GM21390 (cell line): ENCODE measurements around the gene TACC2.
"Not testable (repeated sequence)": the region's sequence is repeated elsewhere in the genome, so short reads cannot be mapped to it uniquely, and the experiment has no call there.

Experiments used
- ATAC-seq: cut with Tn5 transposase; IDR thresholded peaks from one replicate; pipeline ENCODE4 v1.9.1; 2021; ENCODE audit not compliant: unreplicated experiment

Gene TACC2

GRCh38 chr10:122056431-122057094 lies 67.6 kb downstream of the TACC2 start:
- no peak for ATAC-seq

- ATAC-seq: no peak
Measured at GRCh38 chr10:122057841-122058413, 69.0 kb downstream of the TACC2 start.

DNA sequence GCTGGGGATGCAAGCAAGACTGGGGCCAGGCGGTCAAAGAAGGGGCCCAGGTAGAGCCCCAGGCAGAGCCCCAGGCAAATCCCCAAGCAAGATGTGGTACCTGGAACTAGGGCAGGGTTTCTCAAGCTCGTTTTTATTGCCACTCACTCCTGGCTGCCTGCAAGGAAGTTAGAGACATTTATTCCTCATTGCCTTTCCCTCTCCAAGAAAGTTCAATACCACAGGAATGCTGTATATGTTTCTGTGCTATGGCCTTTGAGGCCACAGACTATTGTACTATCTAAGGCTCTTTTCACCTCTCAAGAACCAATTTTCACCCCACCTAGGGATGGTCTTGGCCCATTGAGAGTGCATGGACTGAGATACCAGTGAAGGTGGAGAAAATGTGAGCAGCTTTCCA lies 71.3 kb downstream of the TACC2 start:
- no peak for ATAC-seq

DNA sequence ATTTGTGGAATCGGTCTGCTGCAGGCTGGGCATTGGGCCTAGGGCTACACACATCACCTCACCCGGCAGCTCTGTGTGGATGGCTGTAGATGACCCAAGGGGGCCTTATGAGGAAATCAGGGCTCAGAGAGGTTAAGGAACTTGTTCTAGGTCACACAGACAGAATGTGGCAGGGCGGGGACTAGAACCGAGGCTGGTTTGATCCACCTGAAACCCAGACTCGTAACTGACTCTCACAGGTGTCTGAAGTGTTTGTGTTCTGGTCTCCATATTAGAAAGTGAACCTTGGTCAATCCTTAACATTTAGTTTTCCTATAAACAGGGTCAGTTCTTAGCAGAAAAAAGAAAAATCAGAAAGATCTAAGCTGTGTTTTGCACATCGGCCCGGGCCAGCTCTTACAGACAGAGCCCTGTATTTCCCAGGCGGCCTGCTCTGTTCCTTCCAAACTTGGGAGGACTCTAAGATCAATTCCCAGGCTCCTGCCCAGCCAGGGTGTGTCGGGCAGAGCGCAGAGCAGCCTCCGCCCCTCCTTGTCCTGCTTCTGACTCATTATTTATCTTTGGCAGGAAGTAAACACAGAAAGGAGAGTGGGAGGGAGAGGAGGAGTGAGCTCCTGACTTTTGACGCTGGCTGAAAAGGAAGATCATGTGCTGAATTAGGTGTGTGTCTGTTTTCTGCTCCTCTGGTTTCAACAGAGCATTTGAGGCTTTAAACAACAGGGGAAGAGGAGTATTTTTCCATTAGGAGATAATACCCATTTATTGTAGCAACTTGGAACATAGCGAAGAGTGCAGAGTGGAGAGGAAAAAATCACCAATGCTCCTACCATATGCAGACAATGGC lies 74.1 kb downstream of the TACC2 start:
- ATAC-seq: no peak

DNA sequence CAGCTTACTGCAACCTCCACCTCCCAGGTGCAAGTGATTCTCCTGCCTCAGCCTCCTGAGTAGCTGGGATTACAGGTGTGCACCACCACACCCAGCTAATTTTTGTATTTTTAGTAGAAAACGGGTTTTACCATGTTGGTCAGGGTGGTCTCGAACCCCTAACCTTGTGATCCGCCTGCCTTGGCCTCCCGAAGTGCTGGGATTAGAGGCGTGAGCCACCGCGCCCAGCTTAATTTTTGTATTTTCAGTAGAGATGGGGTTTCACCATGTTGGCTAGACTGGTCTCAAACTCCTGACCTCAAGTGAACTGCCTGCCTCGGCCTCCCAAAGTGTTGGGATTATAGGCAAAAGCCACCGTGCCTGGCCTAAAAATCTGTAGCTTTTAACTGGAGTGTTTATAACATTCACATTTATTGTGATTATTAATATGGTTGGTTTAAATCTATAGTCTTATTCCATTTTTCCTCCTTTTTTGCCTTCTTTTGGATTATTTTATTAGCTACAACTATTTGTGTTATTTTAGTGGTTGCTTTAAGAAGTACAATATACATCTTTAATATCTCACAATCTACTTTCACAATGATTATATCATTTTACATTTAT lies 77.5 kb downstream of the TACC2 start:
- not testable (repeated sequence) for ATAC-seq

DNA sequence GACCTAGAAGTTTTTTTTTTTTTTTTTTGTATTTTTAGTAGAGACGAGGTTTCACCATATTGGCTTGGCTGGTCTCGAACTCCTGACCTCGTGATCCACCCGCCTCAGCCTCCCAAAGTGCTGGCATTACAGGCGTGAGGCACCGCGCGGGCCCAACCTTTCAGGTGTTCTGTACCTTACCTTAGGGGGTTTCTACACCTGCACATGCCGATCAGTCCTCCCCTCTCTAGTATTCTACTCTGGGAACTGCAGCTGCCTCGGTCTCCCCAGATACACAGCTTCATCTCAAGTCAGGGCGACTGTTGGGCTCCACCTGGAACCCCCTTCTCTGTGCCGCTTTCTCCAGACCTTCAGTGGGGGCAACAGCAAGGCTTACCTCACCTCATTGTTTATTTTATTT lies 79.9 kb downstream of the TACC2 start:
- no peak for ATAC-seq

- no peak for ATAC-seq
Measured at GRCh38 chr10:122072491-122072890, 83.5 kb downstream of the TACC2 start.

DNA sequence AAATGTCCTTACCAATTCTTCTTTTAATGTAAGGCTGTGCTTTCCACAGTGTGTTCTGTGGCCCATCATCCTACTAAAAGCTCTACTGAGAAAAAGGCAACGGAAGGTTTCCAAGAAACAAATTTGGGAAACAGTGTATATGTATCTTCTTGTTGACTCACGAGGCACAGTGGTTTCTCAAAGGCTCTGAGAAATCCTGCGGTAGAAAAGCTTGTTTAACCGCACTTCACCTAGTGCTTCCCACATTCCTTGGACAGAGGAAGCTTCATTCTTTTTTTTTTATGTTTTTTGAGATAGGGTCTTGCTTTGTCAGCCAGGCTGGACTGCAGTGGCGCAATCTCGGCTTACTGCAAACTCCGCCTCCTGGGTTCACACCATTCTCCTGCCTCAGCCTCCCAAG lies 84.5 kb downstream of the TACC2 start:
- no peak for ATAC-seq

GRCh38 chr10:122075171-122075570 lies 86.2 kb downstream of the TACC2 start:
- ATAC-seq: no peak

DNA sequence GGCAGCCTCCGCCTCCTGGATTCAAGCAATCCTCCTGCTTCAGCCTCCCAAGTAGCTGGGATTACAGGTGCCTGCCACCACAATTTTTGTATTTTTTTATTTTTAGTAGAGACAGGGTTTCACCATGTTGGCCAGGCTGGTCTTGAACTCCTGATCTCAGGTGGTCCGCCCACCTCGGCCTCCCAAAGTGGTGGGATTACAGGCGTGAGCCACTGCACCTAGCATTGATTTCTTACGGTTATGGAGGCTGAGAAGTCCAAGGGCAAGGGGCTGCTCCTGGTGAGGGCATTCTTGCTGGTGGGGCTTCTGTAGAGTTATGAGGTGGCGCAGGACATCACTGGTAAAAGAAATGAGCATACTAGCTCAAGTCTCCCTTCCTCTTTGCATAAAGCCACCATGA lies 86.9 kb downstream of the TACC2 start:
- ATAC-seq: not testable (repeated sequence)

DNA sequence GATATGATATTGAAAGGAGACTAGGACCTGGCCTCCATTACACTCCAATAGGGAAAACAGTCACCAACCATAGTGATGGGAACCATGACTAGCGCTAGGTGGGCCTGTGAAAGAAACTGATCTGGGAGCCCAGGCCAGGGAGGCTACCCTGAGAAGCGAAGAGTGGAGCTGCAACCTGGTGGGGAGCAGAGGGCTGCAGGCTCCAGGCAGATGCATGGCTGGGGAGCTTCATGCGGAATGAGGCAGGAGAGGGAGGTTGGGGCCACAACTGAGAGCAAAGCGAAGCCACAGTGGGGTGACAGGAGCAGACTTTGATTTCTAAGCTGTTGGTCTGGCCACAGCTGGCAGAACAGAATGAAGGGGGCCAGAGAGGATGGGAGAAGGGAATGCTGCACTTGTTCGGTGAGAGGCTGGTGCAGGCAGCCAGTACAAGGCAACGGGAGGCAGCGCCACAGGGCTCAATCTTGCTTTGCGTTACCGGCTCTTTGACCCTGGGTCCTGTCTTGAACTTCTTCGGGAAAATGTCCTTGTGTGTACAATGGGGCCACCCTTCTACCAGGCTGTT lies 88.4 kb downstream of the TACC2 start:
- ATAC-seq: no peak

GRCh38 chr10:122078326-122078725 lies 89.4 kb downstream of the TACC2 start:
- ATAC-seq: no peak

DNA sequence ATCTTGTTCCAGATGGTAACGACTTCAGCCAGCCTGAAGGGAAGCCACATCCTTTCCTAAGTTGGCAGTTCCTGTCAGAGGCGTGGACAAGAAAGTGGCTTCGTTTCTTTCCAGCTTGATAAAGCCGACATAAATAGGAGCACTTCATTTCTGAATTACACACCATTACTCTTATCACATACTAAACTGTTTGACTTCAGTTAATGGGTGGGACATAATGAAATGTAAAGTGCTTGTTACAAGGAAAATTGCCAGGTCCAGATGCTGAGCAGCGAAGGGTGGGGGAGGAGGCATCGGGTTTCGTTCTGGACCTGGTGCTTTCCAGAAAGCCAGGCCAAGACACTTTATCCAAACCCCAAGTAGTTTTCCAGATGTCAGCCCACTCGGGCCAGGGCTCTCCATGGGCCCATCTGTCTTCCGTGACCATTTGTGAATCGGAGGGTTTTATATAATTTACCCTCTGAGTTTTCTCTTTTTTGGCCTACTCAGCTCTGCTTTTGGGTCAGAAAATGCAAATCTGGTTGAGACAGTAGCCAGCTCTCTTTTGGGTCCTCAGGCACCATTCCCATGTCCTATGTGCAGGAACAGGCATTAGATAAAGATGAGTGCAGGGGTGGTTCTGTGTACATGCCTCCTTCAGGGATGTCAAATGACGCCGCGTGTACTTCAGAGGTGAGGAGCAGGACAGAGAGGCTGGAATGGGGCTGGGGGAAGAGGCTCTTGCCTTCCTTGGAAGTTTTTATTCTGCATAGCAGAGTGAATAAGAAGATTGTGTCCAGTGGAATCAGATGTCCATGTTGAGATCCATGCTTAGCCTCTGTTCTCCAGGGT lies 90.2 kb downstream of the TACC2 start:
- ATAC-seq: no peak

DNA sequence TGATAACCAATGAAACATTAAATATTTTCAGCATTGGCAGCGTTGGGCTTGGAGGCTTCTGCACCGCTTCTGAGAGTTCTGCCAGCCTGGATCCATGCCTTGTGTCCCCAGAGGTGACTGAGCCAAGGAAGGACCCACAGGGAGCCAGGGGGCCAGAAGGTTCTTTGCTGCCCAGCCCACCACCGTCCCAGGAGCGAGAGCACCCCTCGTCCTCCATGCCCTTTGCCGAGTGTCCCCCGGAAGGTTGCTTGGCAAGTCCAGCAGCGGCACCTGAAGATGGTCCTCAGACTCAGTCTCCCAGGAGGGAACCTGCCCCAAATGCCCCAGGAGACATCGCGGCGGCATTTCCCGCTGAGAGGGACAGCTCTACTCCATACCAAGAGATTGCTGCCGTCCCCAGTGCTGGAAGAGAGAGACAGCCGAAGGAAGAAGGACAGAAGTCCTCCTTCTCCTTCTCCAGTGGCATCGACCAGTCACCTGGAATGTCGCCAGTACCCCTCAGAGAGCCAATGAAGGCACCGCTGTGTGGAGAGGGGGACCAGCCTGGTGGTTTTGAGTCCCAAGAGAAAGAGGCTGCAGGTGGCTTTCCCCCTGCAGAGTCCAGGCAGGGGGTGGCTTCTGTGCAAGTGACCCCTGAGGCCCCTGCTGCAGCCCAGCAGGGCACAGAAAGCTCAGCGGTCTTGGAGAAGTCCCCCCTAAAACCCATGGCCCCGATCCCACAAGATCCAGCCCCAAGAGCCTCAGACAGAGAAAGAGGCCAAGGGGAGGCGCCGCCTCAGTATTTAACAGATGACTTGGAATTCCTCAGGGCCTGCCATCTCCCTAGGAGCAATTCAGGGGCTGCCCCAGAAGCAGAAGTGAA lies 93.9 kb downstream of the TACC2 start:
- no peak for ATAC-seq

DNA sequence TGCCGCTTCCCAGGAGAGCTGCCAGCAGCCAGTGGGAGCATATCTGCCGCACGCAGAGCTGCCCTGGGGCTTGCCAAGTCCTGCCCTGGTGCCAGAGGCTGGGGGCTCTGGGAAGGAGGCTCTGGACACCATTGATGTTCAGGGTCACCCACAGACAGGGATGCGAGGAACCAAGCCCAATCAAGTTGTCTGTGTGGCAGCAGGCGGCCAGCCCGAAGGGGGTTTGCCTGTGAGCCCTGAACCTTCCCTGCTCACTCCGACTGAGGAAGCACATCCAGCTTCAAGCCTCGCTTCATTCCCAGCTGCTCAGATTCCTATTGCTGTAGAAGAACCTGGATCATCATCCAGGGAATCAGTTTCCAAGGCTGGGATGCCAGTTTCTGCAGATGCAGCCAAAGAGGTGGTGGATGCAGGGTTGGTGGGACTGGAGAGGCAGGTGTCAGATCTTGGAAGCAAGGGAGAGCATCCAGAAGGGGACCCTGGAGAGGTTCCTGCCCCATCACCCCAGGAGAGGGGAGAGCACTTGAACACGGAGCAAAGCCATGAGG lies 94.6 kb downstream of the TACC2 start:
- ATAC-seq: no peak

- no peak for ATAC-seq
Measured at GRCh38 chr10:122084286-122085041, 95.5 kb downstream of the TACC2 start.

- no peak for ATAC-seq
Measured at GRCh38 chr10:122085423-122085911, 96.5 kb downstream of the TACC2 start.
